ENCODE measurements around the gene CRMP1. TPM values are rescaled to one million over a fixed set of nuclear protein-coding genes. Genes with fewer than 3 reads are reported as not detected.

The CRMP1 gene
- total RNA-seq: not detected in 2 replicates
- polyA plus RNA-seq: 0.06 TPM in 2 replicates
- 0.03 and 0.06 TPM in 2 replicates for polyA plus RNA-seq (2011; cell fraction: cytosol; rRNA removed)
- 0.08 TPM in 2 replicates for polyA plus RNA-seq (2011; cell fraction: nucleus; rRNA removed)
- polyA plus RNA-seq (2012): 7.9 and 8.3 TPM in 2 replicates
- polyA minus RNA-seq: 0.15 TPM in 1 of 2 replicates, not detected in the other
- not detected for polyA minus RNA-seq (2011; cell fraction: cytosol; rRNA and poly(A)+ RNA removed)
- polyA minus RNA-seq (2011; cell fraction: nucleus; rRNA and poly(A)+ RNA removed): not detected in 2 replicates
- Bru-seq, nascent RNA: not detected
- percentile 3 among the genes with signal in this experiment for BruChase-seq, experiment 1, labeled RNA remaining after a 6-hour chase
- not detected for BruChase-seq, experiment 2, labeled RNA remaining after a 2-hour chase
- long read RNA-seq, partial matches to known transcripts: 0 of 3 reads
- long read RNA-seq, other reads (novel, unspliced or antisense): 3 of 3 reads

DNA sequence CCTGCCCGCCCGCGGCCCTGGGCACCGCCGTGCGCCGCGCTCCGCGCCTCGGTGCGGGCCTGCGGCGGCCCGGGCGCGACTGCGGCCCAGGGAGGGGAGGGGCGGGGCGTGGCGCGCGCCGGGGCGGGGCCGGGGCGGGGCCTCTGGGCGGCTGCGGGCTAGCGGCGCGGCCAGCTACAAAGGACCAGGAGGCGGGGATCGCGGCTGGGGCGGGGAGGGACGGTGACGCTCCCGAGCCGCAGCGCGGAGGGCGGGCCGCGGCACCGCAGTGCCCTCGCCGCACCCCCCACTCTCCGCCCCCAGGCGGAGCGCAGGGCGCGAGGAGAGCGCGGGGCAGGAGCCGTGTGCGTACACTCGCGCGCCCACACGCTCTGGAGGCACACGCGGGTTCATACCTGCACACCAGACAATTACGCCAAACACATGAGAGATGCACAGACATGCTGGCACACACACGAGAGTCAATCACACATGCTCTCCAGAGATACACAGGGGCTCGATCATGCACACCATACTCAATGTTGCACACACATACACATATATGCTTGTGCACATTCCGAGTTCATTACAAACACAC, at the start of gene CRMP1:
Gene CRMP1, minus strand, starts transcription at position 83 of the 577 bp plus-strand sequence. CDS start 117 bp downstream, outside the sequence.
- H3K27ac ChIP-seq (ENCODE audit: insufficient read depth, low read depth, low read length): no peak within 1 kb of the TSS
- no peaks in the 10 kb centered on the region for H3K36me3 ChIP-seq (ENCODE audit: control insufficient read depth in 2 of 2, extremely low read depth in 1 of 2, insufficient read depth in 2 of 2, low read length in 2 of 2)
- ChIA-PET POLR2A (no interaction called here), CTCF (no interaction called here)
- no peak for TF ChIP-seq JUN (IDR thresholded peaks at IDR 0.05; ENCODE audit: borderline replicate concordance, insufficient read depth, insufficient read length, low read depth)
- peak; percentile 2 for TF ChIP-seq EZH2 (IDR thresholded peaks at IDR 0.05; ENCODE audit: borderline replicate concordance, low read depth, low read length, severe bottlenecking)
- FAIRE-seq (no peak), DNase-seq (ENCODE audit: low read depth, low spot score) (no peak)
- no peaks in the 10 kb centered on the region for H3K79me2 ChIP-seq (ENCODE audit: control insufficient read depth, insufficient read depth, low read length)
- H3K4me1 ChIP-seq (ENCODE audit: control insufficient read depth, extremely low read depth, insufficient read depth, low read length): no peaks in the 10 kb centered on the region
- no peaks in the 10 kb centered on the region for H3K9me3 ChIP-seq (replicated peaks; ENCODE audit: control insufficient read depth, insufficient read depth, low read length)
- H2AFZ ChIP-seq (ENCODE audit: low read depth, low read length): no peak within 1 kb of the TSS
- intact Hi-C loops (cut with micrococcal nuclease): no loop called here
- dilution Hi-C loops (cut with MboI; ENCODE audit: extremely low pct_ligation_motif_present, low sequenced_read_pairs): no loop called here
- H3K9ac ChIP-seq (replicated peaks; ENCODE audit: extremely low read depth, insufficient read depth, low read length): no peak within 1 kb of the TSS
- H4K20me1 ChIP-seq (replicated peaks; ENCODE audit: control insufficient read depth, extremely low read depth, insufficient read depth, low read length): no peaks in the 10 kb centered on the region
- no peak within 1 kb of the TSS for H3K4me2 ChIP-seq (ENCODE audit: insufficient read depth, low read length)
- no peak within 1 kb of the TSS for H3K4me3 ChIP-seq (replicated peaks in 1 of 3; ENCODE audit: insufficient read depth in 1 of 3, low read depth in 1 of 3, low read length in 3 of 3)
- no peaks in the 10 kb centered on the region for H3K9me1 ChIP-seq (replicated peaks; ENCODE audit: control insufficient read depth, extremely low read depth, insufficient read depth, low read length)
- BruUV-seq (replicated peaks): no TSS peak
- peaks cover 42 to 47% of the 10 kb centered on the region in 2 experiments for H3K27me3 ChIP-seq (ENCODE audit: control insufficient read depth in 2 of 2, insufficient read depth in 2 of 2, low read length in 2 of 2)

- no TSS peak for BruUV-seq (replicated peaks)
- Histone ChIP-seq H4K20me1 (replicated peaks; ENCODE audit: control insufficient read depth, extremely low read depth, insufficient read depth, low read length) (no peaks in the 10 kb centered on the region), H3K9ac (replicated peaks; ENCODE audit: extremely low read depth, insufficient read depth, low read length) (no peak overlapping the region), H2AFZ (ENCODE audit: low read depth, low read length) (no peak overlapping the region), H3K27me3 (ENCODE audit: control insufficient read depth in 2 of 2, insufficient read depth in 2 of 2, low read length in 2 of 2) (no peaks in the 10 kb centered on the region), H3K36me3 (ENCODE audit: control insufficient read depth in 2 of 2, extremely low read depth in 1 of 2, insufficient read depth in 2 of 2, low read length in 2 of 2) (no peaks in the 10 kb centered on the region), H3K9me3 (replicated peaks; ENCODE audit: control insufficient read depth, insufficient read depth, low read length) (no peaks in the 10 kb centered on the region), H3K4me2 (ENCODE audit: insufficient read depth, low read length) (no peak overlapping the region), H3K4me1 (ENCODE audit: control insufficient read depth, extremely low read depth, insufficient read depth, low read length) (no peaks in the 10 kb centered on the region), H3K4me3 (replicated peaks in 1 of 3; ENCODE audit: insufficient read depth in 1 of 3, low read depth in 1 of 3, low read length in 3 of 3) (no peak overlapping the region), H3K9me1 (replicated peaks; ENCODE audit: control insufficient read depth, extremely low read depth, insufficient read depth, low read length) (no peaks in the 10 kb centered on the region), H3K27ac (ENCODE audit: insufficient read depth, low read depth, low read length) (no peak overlapping the region), H3K79me2 (ENCODE audit: control insufficient read depth, insufficient read depth, low read length) (no peaks in the 10 kb centered on the region)
- FAIRE-seq: no peak
- TF ChIP-seq EZH2 (IDR thresholded peaks at IDR 0.05; ENCODE audit: borderline replicate concordance, low read depth, low read length, severe bottlenecking): no peak
- TF ChIP-seq GATA2 (IDR thresholded peaks at IDR 0.05; ENCODE audit: insufficient read depth, insufficient read length, low read depth, low read length): no peak
- no peak for TF ChIP-seq FOS (IDR thresholded peaks at IDR 0.05; ENCODE audit: borderline replicate concordance, insufficient read depth, low read length)
- TF ChIP-seq MYC (IDR thresholded peaks at IDR 0.05; ENCODE audit: low read depth, low read length): no peak
- TF ChIP-seq POLR2A (IDR thresholded peaks at IDR 0.05; ENCODE audit: low read depth, low read length): no peak
- TF ChIP-seq MAX (IDR thresholded peaks at IDR 0.05; ENCODE audit: insufficient read depth, insufficient read length): no peak
- TF ChIP-seq, protein P1, sequence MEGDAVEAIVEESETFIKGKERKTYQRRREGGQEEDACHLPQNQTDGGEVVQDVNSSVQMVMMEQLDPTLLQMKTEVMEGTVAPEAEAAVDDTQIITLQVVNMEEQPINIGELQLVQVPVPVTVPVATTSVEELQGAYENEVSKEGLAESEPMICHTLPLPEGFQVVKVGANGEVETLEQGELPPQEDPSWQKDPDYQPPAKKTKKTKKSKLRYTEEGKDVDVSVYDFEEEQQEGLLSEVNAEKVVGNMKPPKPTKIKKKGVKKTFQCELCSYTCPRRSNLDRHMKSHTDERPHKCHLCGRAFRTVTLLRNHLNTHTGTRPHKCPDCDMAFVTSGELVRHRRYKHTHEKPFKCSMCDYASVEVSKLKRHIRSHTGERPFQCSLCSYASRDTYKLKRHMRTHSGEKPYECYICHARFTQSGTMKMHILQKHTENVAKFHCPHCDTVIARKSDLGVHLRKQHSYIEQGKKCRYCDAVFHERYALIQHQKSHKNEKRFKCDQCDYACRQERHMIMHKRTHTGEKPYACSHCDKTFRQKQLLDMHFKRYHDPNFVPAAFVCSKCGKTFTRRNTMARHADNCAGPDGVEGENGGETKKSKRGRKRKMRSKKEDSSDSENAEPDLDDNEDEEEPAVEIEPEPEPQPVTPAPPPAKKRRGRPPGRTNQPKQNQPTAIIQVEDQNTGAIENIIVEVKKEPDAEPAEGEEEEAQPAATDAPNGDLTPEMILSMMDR (IDR thresholded peaks at IDR 0.05; ENCODE audit: extremely low read depth in 1 of 2, insufficient read depth in 1 of 2, low read depth in 1 of 2, low read length in 2 of 2): no peak
- no peak for TF ChIP-seq POLR2AphosphoS5 (IDR thresholded peaks at IDR 0.05; ENCODE audit: insufficient read depth, low read depth, low read length)
- TF ChIP-seq JUN (IDR thresholded peaks at IDR 0.05; ENCODE audit: borderline replicate concordance, insufficient read depth, insufficient read length, low read depth): no peak
- ChIA-PET POLR2A (no interaction called here), CTCF (no interaction called here)
- intact Hi-C loops (cut with micrococcal nuclease) (no loop called here), dilution Hi-C loops (cut with MboI; ENCODE audit: extremely low pct_ligation_motif_present, low sequenced_read_pairs) (no loop called here)
- DNase-seq (ENCODE audit: low read depth, low spot score): no peak
Measured at GRCh38 chr4:5941601-5942000, 48.7 kb upstream of the CRMP1 start.
